Activated CD4-positive, alpha-beta T cell treated with anti-CD3 and anti-CD28 coated beads, Interleukin-10, Interleukin-2, amounts not matched to agents 100 ng/mL and 50 ng/mL, durations not matched to agents 16 hours and 8 hours (primary cell): ENCODE measurements around the gene PLK3.
"Not testable (repeated sequence)": the region's sequence is repeated elsewhere in the genome, so short reads cannot be mapped to it uniquely, and the experiment has no call there.

Source experiments
- DNase-seq: peaks from one replicate; pipeline ENCODE4 v3.0.0-alpha.2; 2020

The PLK3 gene

GRCh38 chr1:44788120-44788860 lies 11.9 kb upstream of the PLK3 start, which contains the start of gene BEST4:
Gene BEST4, minus strand, starts transcription at chr1:44788170. Its CDS starts 465 bp downstream, at chr1:44787705.
- DNase-seq: no peak

- no peak for DNase-seq
These were observed 9.0 kb upstream of the PLK3 start for GRCh38 chr1:44790968-44791801.

GRCh38 chr1:44792736-44793502 lies 7.3 kb upstream of the PLK3 start:
- no peak for DNase-seq

- DNase-seq: not testable (repeated sequence)
These were observed 2.3 kb upstream of the PLK3 start for GRCh38 chr1:44797886-44798285.

GRCh38 chr1:44798481-44799365 lies 1.5 kb upstream of the PLK3 start:
- no peak for DNase-seq

DNA sequence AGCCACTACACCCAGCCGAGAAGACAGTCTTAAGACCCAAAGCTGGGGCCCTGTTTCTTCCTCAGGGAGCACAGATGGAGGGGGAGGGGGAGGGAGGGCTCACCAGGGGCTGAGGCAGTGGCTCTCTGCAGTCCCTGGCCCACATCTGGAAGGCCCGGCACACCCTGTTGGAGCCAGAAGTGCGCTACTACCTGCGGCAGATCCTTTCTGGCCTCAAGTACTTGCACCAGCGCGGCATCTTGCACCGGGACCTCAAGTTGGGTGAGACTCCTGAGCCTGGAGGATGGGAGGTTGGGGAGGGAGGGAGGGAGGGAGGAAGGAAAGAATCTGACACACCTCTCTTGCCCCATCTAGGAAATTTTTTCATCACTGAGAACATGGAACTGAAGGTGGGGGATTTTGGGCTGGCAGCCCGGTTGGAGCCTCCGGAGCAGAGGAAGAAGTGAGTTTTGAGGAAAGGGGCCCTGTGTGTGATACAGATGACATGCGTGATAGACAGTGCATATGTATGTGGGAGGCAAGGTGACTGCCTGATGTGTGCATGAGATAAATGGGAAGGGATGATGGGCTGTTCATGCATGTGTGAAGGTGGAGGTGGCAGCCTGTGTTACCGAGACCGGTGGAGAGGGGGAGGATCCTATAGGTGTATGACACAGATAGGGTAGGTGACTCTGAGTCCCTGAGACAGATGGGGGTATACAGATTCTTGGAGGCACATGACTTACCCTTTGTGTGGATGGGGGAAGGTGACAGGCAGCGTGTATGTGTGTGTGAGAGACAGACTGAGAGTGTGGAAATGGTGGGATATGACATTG lies 1.5 kb downstream of the PLK3 start:
- peak; percentile 42 for DNase-seq

DNA sequence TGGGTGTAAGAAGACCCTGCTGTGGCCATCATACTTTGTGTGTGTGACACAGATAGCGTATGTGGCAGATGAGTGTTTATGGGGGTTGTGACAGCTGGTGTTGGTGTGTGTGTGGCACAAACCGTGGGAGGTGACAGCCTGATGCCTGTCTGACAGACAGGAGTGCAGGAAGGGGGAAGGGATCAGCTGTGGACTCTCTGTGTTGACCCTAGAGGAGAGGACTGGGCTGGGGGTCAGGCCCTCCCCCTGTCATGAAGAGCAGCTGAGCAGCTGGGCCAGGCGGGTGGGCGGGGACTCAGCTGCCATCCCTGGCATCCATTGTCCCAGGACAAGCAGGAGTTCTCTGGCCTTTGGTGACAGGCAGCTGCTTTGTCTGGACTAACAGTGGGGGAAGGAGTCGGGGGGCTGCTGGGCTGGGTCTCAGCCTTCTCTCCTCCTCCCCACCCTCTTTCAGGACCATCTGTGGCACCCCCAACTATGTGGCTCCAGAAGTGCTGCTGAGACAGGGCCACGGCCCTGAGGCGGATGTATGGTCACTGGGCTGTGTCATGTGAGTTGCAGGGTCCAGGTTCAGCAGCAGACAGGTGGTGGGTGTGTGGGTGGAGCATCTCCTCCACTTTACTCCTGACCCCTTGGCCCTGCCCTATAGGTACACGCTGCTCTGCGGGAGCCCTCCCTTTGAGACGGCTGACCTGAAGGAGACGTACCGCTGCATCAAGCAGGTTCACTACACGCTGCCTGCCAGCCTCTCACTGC lies 2.3 kb downstream of the PLK3 start:
- no peak for DNase-seq

GRCh38 chr1:44803062-44803311 lies 2.8 kb downstream of the PLK3 start:
- no peak for DNase-seq

DNA sequence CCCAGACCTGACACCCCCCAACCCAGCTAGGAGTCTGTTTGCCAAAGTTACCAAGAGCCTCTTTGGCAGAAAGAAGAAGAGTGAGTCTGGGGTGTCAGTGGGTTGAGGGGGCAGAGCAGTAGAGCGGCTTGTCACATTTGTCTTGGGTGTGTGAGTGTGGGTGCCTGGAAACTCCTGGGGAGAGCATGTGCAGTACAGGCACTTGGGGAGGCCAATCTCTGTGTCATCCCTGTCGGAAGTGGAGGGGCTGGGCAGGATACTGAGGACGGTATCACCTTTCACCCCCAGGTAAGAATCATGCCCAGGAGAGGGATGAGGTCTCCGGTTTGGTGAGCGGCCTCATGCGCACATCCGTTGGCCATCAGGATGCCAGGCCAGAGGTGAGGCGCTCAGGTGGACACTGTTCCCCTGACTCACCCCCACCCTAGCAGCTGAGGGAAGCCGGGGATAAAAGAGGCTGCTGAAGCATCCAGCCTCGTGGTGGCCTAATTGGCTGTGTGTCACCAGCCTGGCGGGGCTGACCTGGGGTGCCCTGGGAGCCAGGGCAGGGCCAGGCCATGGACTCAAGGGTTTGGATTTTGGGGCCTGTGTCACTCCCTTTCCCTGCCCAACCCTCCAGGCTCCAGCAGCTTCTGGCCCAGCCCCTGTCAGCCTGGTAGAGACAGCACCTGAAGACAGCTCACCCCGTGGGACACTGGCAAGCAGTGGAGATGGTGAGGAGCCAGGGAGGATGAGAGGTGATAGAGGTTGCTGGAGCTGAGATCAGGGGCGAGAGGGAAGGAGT lies 3.3 kb downstream of the PLK3 start:
- no peak for DNase-seq

DNA sequence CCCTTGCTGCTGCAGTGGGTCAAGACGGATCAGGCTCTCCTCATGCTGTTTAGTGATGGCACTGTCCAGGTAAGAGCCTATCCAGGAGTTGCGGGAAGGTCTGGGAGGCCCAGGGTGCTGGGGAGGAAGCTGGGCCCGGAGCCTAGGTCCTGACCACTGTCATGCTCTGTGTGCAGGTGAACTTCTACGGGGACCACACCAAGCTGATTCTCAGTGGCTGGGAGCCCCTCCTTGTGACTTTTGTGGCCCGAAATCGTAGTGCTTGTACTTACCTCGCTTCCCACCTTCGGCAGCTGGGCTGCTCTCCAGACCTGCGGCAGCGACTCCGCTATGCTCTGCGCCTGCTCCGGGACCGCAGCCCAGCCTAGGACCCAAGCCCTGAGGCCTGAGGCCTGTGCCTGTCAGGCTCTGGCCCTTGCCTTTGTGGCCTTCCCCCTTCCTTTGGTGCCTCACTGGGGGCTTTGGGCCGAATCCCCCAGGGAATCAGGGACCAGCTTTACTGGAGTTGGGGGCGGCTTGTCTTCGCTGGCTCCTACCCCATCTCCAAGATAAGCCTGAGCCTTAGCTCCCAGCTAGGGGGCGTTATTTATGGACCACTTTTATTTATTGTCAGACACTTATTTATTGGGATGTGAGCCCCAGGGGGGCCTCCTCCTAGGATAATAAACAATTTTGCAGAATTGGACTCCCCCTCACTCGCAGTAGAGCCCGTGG lies 5.3 kb downstream of the PLK3 start:
- no peak for DNase-seq

DNA sequence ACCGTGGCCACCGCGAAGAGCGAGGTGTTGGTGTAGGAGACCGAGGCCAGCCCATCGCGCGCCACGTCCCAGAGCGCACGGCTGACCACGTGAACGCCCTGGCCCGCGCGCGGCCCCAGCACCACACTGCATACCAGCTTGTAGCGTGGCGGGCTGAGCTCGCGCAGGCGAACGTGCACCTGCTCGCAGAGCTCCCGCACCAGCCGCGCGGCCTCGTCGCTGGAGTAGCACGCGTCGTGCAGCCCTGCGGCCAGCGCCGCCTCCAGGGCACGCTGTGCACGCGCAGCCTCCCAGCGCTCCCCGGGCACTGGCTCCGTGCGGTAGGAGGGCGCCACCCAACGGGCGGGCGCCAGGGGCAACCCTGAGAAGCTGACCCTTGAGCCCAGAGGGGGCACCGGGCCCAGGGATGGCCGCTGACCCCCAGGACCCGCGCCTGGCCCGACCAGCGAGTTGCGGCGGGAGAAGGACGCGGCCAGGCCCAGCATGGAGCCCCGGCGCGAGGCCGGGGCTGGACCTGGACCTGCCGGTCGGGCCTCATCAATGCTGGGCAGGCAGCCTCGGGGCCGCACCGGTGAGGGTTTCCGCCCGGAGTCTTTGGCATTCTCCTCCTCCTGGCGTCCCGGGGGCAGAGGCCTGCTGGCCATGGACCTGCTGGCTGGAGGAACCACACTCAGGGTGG lies 6.0 kb downstream of the PLK3 start:
- no peak for DNase-seq

DNA sequence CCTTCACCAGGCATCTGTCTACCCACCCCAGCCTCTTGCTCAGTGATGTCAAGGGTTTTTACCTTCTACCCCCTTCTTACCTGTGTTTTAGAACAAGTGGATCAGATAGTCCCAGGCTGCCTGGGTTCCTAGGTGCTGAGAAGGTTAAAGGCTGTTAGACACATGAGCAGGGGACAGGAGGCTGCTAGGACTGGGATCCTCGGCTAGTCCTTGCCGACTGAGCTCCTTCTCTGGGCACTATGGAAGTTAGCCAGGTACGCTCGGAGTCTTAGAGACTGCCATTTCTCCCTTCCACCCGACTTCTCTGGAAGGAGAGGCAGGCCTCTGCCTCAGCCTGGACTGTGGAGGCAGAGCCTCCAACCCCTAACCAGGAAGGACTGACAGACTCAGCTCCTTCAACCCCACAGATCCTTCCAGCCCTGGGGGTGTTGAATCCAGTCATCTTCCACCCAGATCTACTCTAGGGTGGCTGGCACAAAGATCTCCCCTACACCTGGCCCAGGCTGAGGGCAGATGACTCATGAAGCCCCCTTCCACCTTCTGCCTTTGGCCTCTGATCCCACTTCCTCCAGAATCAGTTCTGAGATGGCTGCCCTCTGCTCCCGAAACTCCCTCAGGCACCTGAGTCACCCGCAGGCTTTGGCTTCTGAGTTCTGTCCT lies 6.7 kb downstream of the PLK3 start, which contains the start of gene DYNLT4:
Gene DYNLT4, minus strand, starts transcription at position 648 of the 660 bp plus-strand sequence. CDS start 683 bp downstream, outside the sequence.
- DNase-seq: no peak

GRCh38 chr1:44807364-44808062 lies 7.3 kb downstream of the PLK3 start:
- DNase-seq: peak; percentile 94

DNA sequence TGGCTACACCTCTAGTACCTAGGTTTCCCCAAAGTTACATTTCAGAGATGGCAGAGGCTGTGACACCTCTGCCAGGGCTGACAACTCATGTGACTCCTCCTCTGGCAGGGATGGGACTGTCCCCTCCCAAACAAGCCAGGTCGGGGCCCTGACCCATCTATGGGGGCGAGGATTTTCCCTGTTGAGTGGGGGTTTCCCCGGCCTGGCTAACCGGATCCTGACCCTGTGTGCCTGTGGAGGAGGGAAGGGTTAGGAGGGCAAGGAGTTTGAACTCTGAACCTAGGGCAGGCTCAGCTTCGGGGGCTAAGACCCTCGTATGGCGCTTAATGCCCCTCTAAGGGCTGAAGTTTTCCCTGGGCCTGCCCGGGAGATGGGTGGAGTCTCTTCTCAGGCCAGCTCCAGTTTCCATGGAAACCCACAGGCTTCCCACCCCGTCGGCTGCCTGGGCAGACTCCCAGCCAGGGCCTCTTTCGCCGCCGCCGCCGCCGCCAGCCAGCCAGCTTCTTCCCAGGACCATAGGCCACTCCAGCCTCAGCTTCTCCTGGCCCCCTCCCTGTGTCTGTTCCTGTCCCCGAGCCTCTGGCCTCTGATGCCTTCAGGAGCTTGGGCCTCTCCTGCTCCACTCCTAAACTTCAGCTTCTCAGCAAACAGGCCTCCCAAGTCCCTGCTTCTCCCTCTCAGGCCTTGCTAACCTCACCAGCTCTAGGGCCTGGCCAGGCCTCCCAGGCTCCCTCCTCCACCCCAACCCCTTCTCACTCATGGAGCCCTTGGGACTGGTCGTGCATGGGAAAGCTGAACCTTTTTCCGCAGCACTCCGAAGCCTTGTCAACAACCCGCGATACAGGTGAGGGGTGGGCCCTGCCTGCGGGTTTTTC lies 8.1 kb downstream of the PLK3 start, which contains the start of gene BTBD19:
Gene BTBD19, plus strand, starts transcription at position 461 of the 875 bp plus-strand sequence. Its CDS starts 298 bp downstream, at position 759.
- peak; percentile 85 for DNase-seq

- DNase-seq: peak; percentile 97
These were observed 9.1 kb downstream of the PLK3 start for GRCh38 chr1:44808938-44809917.
